ENCODE measurements around the gene DUSP3. TPM values are rescaled to one million over a fixed set of nuclear protein-coding genes. Genes with fewer than 3 reads are reported as not detected.
A peak's percentile ranks its signal among the peaks of the same experiment; 100 is the strongest.

DUSP3 gene
- total and polyA plus RNA-seq, 11 donors = 208 to 363 (median 267) TPM

- intact Hi-C loops (cut with DNase I) = no loop called here
- H3K36me3 ChIP-seq = no peaks in the 10 kb centered on the region
These were observed 56.5 kb downstream of the DUSP3 start for GRCh38 chr17:43722269-43722619.

GRCh38 chr17:43721537-43722268, 57.1 kb downstream of the DUSP3 start:
- H3K4me1 ChIP-seq = peaks cover 0 to 18% (median 3%) of the 10 kb centered on the region in 12 donors
- ATAC-seq (no peak), DNase-seq (no peak)
- TF ChIP-seq CTCF (IDR thresholded peaks at IDR 0.05) = no peak
- TF ChIP-seq POLR2A (IDR thresholded peaks at IDR 0.05) = no peak
- intact Hi-C loops (cut with DNase I) = no loop called here
- H3K4me3 ChIP-seq = peak overlapping the region in 1 of 12 donors; percentile 71
- no peaks in the 10 kb centered on the region for H3K9me3 ChIP-seq
- no peaks in the 10 kb centered on the region for H3K36me3 ChIP-seq
- WGBS, 4 donors = 92 to 98% (median 95%) methylated on average over 4 of the region's 4 CpGs
- H3K27ac ChIP-seq = peak overlapping the region in 3 of 12 donors; percentile 95 to 99 (median 98)
- no peaks in the 10 kb centered on the region for H3K27me3 ChIP-seq

More at GRCh38 chr17:43722269-43722619, 56.5 kb downstream of the DUSP3 start:
- ATAC-seq (no peak), DNase-seq (no peak)
- Histone ChIP-seq H3K27me3 (no peaks in the 10 kb centered on the region), H3K4me3 (no peak overlapping the region), H3K27ac (peak overlapping the region in 1 of 12 donors; percentile 98), H3K9me3 (no peaks in the 10 kb centered on the region), H3K4me1 (peaks cover 0 to 18% (median 3%) of the 10 kb centered on the region in 12 donors)
- TF ChIP-seq CTCF (IDR thresholded peaks at IDR 0.05) (no peak), POLR2A (IDR thresholded peaks at IDR 0.05) (no peak)
- 96 to 100% (median 99%) methylated on average over 3 of the region's 3 CpGs for whole genome bisulfite sequencing, 4 donors

- intact Hi-C loops (cut with DNase I) = no loop called here
- Histone ChIP-seq H3K36me3 (no peaks in the 10 kb centered on the region), H3K4me1 (peaks cover 0 to 18% (median 3%) of the 10 kb centered on the region in 12 donors), H3K9me3 (no peaks in the 10 kb centered on the region), H3K4me3 (peak overlapping the region; percentile 39 to 94 (median 74)), H3K27me3 (no peaks in the 10 kb centered on the region), H3K27ac (peak overlapping the region; percentile 89 to 99 (median 96))
- WGBS, 4 donors = 0 to 1% (median 1%) methylated on average over 41 to 64 of the region's 64 CpGs
- TF ChIP-seq POLR2A (IDR thresholded peaks at IDR 0.05) = peak in 1 of 2 donors; percentile 66
- no peak for TF ChIP-seq CTCF (IDR thresholded peaks at IDR 0.05)
- DNase-seq = peak; percentile 86 to 93 (median 90)
- ATAC-seq = peak; percentile 86 to 97 (median 96)
These were observed 58.3 kb downstream of the DUSP3 start for GRCh38 chr17:43720311-43721060.

- 71 to 89% (median 88%) methylated on average over 3 of the region's 3 CpGs for WGBS, 4 donors
- peak overlapping the region in 5 of 12 donors; percentile 92 to 98 (median 97) for H3K27ac ChIP-seq
These were observed 59.2 kb downstream of the DUSP3 start for GRCh38 chr17:43719578-43719977.

More at GRCh38 chr17:43719578-43719977, 59.2 kb downstream of the DUSP3 start:
- intact Hi-C loops (cut with DNase I) = no loop called here
- DNase-seq (no peak), ATAC-seq (no peak)
- no peaks in the 10 kb centered on the region for H3K36me3 ChIP-seq
- peaks cover 0 to 2% (median 0%) of the 10 kb centered on the region in 9 donors for H3K27me3 ChIP-seq
- H3K9me3 ChIP-seq = no peaks in the 10 kb centered on the region
- H3K4me3 ChIP-seq = no peak overlapping the region
- peaks cover 0 to 21% (median 3%) of the 10 kb centered on the region in 12 donors for H3K4me1 ChIP-seq
- no peak for TF ChIP-seq CTCF (IDR thresholded peaks at IDR 0.05)
- TF ChIP-seq POLR2A (IDR thresholded peaks at IDR 0.05) = no peak

All from heart left ventricle (tissue), 16 donors.